Measurements from ENCODE around the gene ARRB1.

DNA sequence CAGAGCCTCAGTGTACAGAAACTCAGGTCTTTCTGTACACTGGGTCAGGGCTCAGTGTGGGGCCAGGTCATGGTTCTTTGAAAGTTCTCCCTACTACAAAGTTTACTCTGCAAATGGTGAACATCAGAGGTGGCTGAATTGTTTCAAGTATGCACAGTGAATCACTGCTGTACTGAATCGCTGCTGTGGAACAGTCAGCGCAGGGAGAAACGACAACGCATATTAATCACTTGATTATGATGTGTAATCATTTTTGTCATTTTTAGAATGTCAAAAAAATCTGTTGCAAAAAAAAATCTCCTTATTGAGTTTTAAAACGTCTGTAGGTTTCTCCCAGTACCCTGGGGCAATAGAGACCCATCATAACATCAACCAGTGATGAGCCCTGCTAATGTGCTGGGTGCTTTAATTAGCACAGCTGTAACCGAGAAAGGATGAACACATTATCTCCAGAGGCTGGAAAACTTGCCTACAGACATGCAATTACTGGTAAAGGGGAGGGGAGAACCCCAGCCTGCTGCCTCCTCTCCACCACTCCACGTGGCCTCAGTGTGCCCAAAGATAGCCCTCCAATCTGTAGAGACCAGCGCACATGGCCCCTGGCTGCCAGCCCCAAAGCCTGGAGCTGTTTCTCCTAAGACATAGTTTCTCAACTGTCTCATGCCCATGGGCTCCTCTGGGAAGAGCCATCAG lies 12.8 kb downstream of the ARRB1 start:
- TF ChIP-seq, protein P1, sequence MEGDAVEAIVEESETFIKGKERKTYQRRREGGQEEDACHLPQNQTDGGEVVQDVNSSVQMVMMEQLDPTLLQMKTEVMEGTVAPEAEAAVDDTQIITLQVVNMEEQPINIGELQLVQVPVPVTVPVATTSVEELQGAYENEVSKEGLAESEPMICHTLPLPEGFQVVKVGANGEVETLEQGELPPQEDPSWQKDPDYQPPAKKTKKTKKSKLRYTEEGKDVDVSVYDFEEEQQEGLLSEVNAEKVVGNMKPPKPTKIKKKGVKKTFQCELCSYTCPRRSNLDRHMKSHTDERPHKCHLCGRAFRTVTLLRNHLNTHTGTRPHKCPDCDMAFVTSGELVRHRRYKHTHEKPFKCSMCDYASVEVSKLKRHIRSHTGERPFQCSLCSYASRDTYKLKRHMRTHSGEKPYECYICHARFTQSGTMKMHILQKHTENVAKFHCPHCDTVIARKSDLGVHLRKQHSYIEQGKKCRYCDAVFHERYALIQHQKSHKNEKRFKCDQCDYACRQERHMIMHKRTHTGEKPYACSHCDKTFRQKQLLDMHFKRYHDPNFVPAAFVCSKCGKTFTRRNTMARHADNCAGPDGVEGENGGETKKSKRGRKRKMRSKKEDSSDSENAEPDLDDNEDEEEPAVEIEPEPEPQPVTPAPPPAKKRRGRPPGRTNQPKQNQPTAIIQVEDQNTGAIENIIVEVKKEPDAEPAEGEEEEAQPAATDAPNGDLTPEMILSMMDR (IDR thresholded peaks at IDR 0.05 in 2 of 3, conservative IDR thresholded peaks at IDR 0.05 in 1 of 3; ENCODE audit: insufficient read depth in 2 of 3, low read depth in 1 of 3, low read length in 3 of 3) = no peak
- TF ChIP-seq RFX5 (IDR thresholded peaks at IDR 0.05; ENCODE audit: low read depth, low read length) (no peak), YY1 (IDR thresholded peaks at IDR 0.05; ENCODE audit: borderline replicate concordance in 1 of 3, control insufficient read depth in 1 of 3, extremely low read depth in 1 of 3, insufficient read depth in 3 of 3, insufficient read length in 1 of 3, insufficient replicate concordance in 2 of 3, low read depth in 1 of 3, low read length in 2 of 3) (no peak), NRF1 (conservative IDR thresholded peaks at IDR 0.05 in 1 of 2, IDR thresholded peaks at IDR 0.05 in 1 of 2) (no peak), HDGF (IDR thresholded peaks at IDR 0.05) (no peak)
- TF ChIP-seq, protein P2, sequence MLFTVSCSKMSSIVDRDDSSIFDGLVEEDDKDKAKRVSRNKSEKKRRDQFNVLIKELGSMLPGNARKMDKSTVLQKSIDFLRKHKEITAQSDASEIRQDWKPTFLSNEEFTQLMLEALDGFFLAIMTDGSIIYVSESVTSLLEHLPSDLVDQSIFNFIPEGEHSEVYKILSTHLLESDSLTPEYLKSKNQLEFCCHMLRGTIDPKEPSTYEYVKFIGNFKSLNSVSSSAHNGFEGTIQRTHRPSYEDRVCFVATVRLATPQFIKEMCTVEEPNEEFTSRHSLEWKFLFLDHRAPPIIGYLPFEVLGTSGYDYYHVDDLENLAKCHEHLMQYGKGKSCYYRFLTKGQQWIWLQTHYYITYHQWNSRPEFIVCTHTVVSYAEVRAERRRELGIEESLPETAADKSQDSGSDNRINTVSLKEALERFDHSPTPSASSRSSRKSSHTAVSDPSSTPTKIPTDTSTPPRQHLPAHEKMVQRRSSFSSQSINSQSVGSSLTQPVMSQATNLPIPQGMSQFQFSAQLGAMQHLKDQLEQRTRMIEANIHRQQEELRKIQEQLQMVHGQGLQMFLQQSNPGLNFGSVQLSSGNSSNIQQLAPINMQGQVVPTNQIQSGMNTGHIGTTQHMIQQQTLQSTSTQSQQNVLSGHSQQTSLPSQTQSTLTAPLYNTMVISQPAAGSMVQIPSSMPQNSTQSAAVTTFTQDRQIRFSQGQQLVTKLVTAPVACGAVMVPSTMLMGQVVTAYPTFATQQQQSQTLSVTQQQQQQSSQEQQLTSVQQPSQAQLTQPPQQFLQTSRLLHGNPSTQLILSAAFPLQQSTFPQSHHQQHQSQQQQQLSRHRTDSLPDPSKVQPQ (CRISPR knock-in tag; IDR thresholded peaks at IDR 0.05; ENCODE audit: borderline replicate concordance) = no peak
